B cell (primary cell): ENCODE measurements around the gene ARHGAP26. TPM values are rescaled to one million over a fixed set of nuclear protein-coding genes. Genes with fewer than 3 reads are reported as not detected.

ENCODE experiments used
- ATAC-seq: fragments of 200-7000 bp; cut with Tn5 transposase; one replicate; pipeline ENCODE4 v1.10.0; 2021; ENCODE audit warnings: low read depth, mild to moderate bottlenecking, moderate number of reproducible peaks, moderate library complexity
- CTCF ChIA-PET: fragments of 350-600 bp; sonication (Branson Sonifier 250); formaldehyde crosslinking; loops from one replicate; lab custom pipeline; 2021; ENCODE audit warnings: antibody characterized with exemption, inconsistent platforms; lab: Charles Lee
- POLR2A ChIA-PET: fragments of 350-600 bp; sonication (Branson Sonifier 250); formaldehyde crosslinking; loops from one replicate; lab custom pipeline; 2021; ENCODE audit warnings: antibody characterized with exemption; lab: Charles Lee
- DNase-seq: peaks from one replicate; pipeline ENCODE4 v3.0.0; 2013
- H2AFZ ChIP-seq: 2 replicates; pipeline ENCODE4 v1.6.1; 2012; ENCODE audit warnings: mild to moderate bottlenecking, low read depth, low read length; ENCODE audit not compliant: insufficient read depth, poor library complexity, severe bottlenecking
- H3K27ac ChIP-seq, 2 donors: 1 replicate in 1 of 2; 2 replicates in 1 of 2; pipeline ENCODE4 v1.5.1; 2012 to 2013; ENCODE audit warnings: low read length in 2 of 2, mild to moderate bottlenecking in 2 of 2, moderate library complexity in 1 of 2
- H3K27me3 ChIP-seq, 4 experiments: fragments of 200-600 bp in 1 of 4; sonication (generic) in 1 of 4; replicated peaks in 1 of 4; 1 replicate in 2 of 4; 2 replicates in 2 of 4; pipeline versions ENCODE4 v1.6.1 to v1.7.0; 2013 to 2016; ENCODE audit warnings: low read length in 3 of 4, mild to moderate bottlenecking in 2 of 4, mixed read lengths in 1 of 4, moderate library complexity in 1 of 4; ENCODE audit not compliant: insufficient read depth in 4 of 4, control insufficient read depth in 3 of 4; ENCODE audit errors: control extremely low read depth in 1 of 4
- H3K36me3 ChIP-seq, 2 experiments: replicated peaks in 1 of 2; 1 replicate in 1 of 2; 2 replicates in 1 of 2; pipeline versions ENCODE4 v1.6.1 to v1.7.1; 2013; ENCODE audit warnings: low read length in 1 of 2; ENCODE audit not compliant: insufficient read depth in 2 of 2, control insufficient read depth in 1 of 2; ENCODE audit errors: control extremely low read depth in 1 of 2, extremely low read depth in 1 of 2
- H3K4me1 ChIP-seq, 2 donors: fragments of 200-600 bp in 1 of 2; sonication (generic) in 1 of 2; 1 replicate in 1 of 2; 2 replicates in 1 of 2; pipeline versions ENCODE4 v1.5.1 to v1.6.1; 2013 to 2017; ENCODE audit warnings: low read length in 2 of 2; ENCODE audit not compliant: control insufficient read depth in 2 of 2, insufficient read depth in 2 of 2
- H3K4me2 ChIP-seq: replicated peaks from 2 replicates; pipeline ENCODE3; 2012; ENCODE audit warnings: mild to moderate bottlenecking, low read depth, low read length; ENCODE audit not compliant: poor library complexity, severe bottlenecking
- H3K4me3 ChIP-seq, 5 experiments: fragments of 200-600 bp in 1 of 5; sonication (generic) in 1 of 5; 1 replicate in 3 of 5; 2 replicates in 2 of 5; pipeline versions ENCODE4 v1.5.1 to v1.7.0; 2011 to 2016; ENCODE audit warnings: low read length in 4 of 5, mild to moderate bottlenecking in 4 of 5, low read depth in 2 of 5, control low read depth in 1 of 5, moderate library complexity in 1 of 5; ENCODE audit not compliant: insufficient read depth in 1 of 5; ENCODE audit errors: control extremely low read depth in 1 of 5, extremely low read depth in 1 of 5
- H3K79me2 ChIP-seq: fragments of 200-600 bp; sonication (generic); one replicate; pipeline ENCODE4 v1.6.0; 2016; ENCODE audit warnings: low read length; ENCODE audit not compliant: control insufficient read depth, insufficient read depth
- H3K9ac ChIP-seq: fragments of 200-600 bp; sonication (generic); 2 replicates; pipeline ENCODE4 v1.6.1; 2017; ENCODE audit warnings: mild to moderate bottlenecking, low read length, moderate library complexity
- H3K9me3 ChIP-seq, 3 donors: one replicate each; pipeline versions ENCODE4 v1.6.1 to v1.7.1; 2013; ENCODE audit warnings: low read length in 2 of 3; ENCODE audit not compliant: control insufficient read depth in 2 of 3, insufficient read depth in 1 of 3; ENCODE audit errors: control extremely low read depth in 1 of 3
- H4K20me1 ChIP-seq: 2 replicates; pipeline ENCODE4 v1.6.0; 2012; ENCODE audit warnings: mild to moderate bottlenecking, low read length; ENCODE audit not compliant: insufficient read depth, control insufficient read depth, poor library complexity, severe bottlenecking
- H3K27ac Mint-ChIP-seq: one replicate; pipeline ENCODE4 v1.8.0; 2021; ENCODE audit warnings: mixed read lengths
- H3K27me3 Mint-ChIP-seq: one replicate; pipeline ENCODE4 v1.8.0; 2021; ENCODE audit warnings: mixed read lengths
- H3K4me1 Mint-ChIP-seq: one replicate; pipeline ENCODE4 v1.8.0; 2021; ENCODE audit warnings: mixed read lengths
- H3K4me3 Mint-ChIP-seq: one replicate; pipeline ENCODE4 v1.8.0; 2021; ENCODE audit warnings: mixed read lengths
- H3K9me3 Mint-ChIP-seq: one replicate; pipeline ENCODE4 v1.8.0; 2022; ENCODE audit warnings: mixed read lengths; ENCODE audit not compliant: insufficient read depth
- CTCF ChIP-seq: fragments of 200-600 bp; IDR thresholded peaks from one replicate; pipeline ENCODE4 v1.8.0; 2022; ENCODE audit warnings: antibody characterized with exemption, mild to moderate bottlenecking
- EZH2 ChIP-seq: IDR thresholded peaks from 2 replicates; pipeline ENCODE4 v1.6.1; 2012; ENCODE audit warnings: borderline replicate concordance, low read depth, mild to moderate bottlenecking, moderate library complexity, low read length; ENCODE audit not compliant: insufficient read depth, poor library complexity, severe bottlenecking
- WGBS: methylation state at CpG from one replicate; pipeline ENCODE4 v1.1.5; 2013; ENCODE audit warnings: missing lambda C conversion rate; ENCODE audit not compliant: insufficient coverage; 5-methylcytosine and 5-hydroxymethylcytosine counted together
- intact Hi-C: fragments of 100-400 bp; cut with micrococcal nuclease; formaldehyde crosslinking; loops from one replicate; pipeline ENCODE4 v1.10.0; 2022
- polyA plus RNA-seq: library from polyadenylated mRNA; depleted of rRNA; stranded (reverse); fragments of >200 nt; gene quantifications from 2 replicates; pipeline ENCODE4 v1.2.3, GENCODE V29; 2012
- total RNA-seq, 2 donors: library from RNA; stranded (reverse); fragments of 120-200 nt in 1 of 2; gene quantifications; 1 replicate in 1 of 2; 2 replicates in 1 of 2; pipeline versions ENCODE4 v1.2.3 to v1.2.4, GENCODE V29; 2013 to 2022

The ARHGAP26 gene
- total and polyA plus RNA-seq, 2 donors (not counting 1 experiment from before 2014, with no cell fraction given): 1.8 to 22.5 TPM

DNA sequence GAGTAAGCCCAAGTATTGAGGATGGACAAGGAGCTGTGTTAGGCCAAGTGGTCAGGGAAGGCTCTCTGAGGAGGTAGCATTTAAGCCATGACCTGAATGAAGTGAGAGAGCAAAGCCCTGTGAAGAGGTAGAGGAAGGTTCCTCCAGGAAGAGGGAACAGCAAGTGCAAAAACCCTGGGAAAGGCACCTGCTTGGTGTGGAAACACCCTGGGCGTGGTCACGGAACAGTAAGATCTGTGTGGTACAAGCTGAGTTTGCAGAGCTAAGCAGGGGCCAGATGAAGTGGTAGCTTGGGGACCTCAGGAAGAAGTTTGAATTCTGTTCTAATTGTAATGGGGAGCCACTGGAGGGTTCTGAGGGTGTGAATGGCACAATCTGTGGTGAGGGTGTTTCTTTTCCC is 310.2 kb downstream of the ARHGAP26 start:
- Histone ChIP-seq H3K9ac (no peak overlapping the region), H3K4me3 (no peak overlapping the region), H4K20me1 (no peaks in the 10 kb centered on the region), H3K4me2 (no peak overlapping the region), H3K79me2 (no peaks in the 10 kb centered on the region), H2AFZ (no peak overlapping the region), H3K36me3 (no peaks in the 10 kb centered on the region), H3K9me3 (no peaks in the 10 kb centered on the region), H3K4me1 (no peaks in the 10 kb centered on the region), H3K27me3 (no peaks in the 10 kb centered on the region), H3K27ac (no peak overlapping the region)
- DNase-seq (no peak), ATAC-seq (no peak)
- WGBS: 95% methylated on average over 2 of the region's 2 CpGs
- CTCF ChIA-PET: no interaction called here
- POLR2A ChIA-PET: no interaction called here
- Mint-ChIP-seq H3K27me3 (no peaks in the 10 kb centered on the region), H3K9me3 (no peaks in the 10 kb centered on the region), H3K4me1 (peaks cover 1% of the 10 kb centered on the region), H3K27ac (no peak overlapping the region), H3K4me3 (no peak overlapping the region)
- intact Hi-C loops: no loop called here
- TF ChIP-seq CTCF (no peak), EZH2 (no peak)

- Histone ChIP-seq H3K27me3 (no peaks in the 10 kb centered on the region), H3K9me3 (no peaks in the 10 kb centered on the region), H3K36me3 (no peaks in the 10 kb centered on the region), H3K9ac (no peak overlapping the region), H2AFZ (no peak overlapping the region), H4K20me1 (no peaks in the 10 kb centered on the region), H3K4me1 (no peaks in the 10 kb centered on the region), H3K79me2 (no peaks in the 10 kb centered on the region), H3K4me2 (no peak overlapping the region), H3K27ac (no peak overlapping the region), H3K4me3 (no peak overlapping the region)
- ATAC-seq (no peak), DNase-seq (no peak)
- intact Hi-C loops: no loop called here
- H3K27me3 Mint-ChIP-seq: no peaks in the 10 kb centered on the region
- H3K4me3 Mint-ChIP-seq: no peak overlapping the region
- CTCF ChIA-PET: no interaction called here
- no peaks in the 10 kb centered on the region for H3K9me3 Mint-ChIP-seq
- TF ChIP-seq EZH2 (no peak), CTCF (no peak)
- peaks cover 1% of the 10 kb centered on the region for H3K4me1 Mint-ChIP-seq
- H3K27ac Mint-ChIP-seq: no peak overlapping the region
- WGBS: no CpG with 5 or more reads among the region's 1 CpG
- POLR2A ChIA-PET: no interaction called here
Measured at GRCh38 chr5:143080982-143081381, 310.8 kb downstream of the ARHGAP26 start.
